K562 (cell line): ENCODE measurements around the gene DBH.

Experiments
- CTCF ChIP-seq, 3 experiments: IDR thresholded peaks in 2 of 3; conservative IDR thresholded peaks in 1 of 3; 2 replicates each; pipeline ENCODE4 v1.5.1; 2011 to 2012; ENCODE audit warnings: low read length in 3 of 3, mild to moderate bottlenecking in 3 of 3, control low read depth in 2 of 3, improper control_type of control experiment in 1 of 3, inconsistent platforms in 1 of 3, low read depth in 1 of 3, mixed read lengths in 1 of 3, moderate library complexity in 1 of 3; ENCODE audit not compliant: insufficient read depth in 2 of 3
- MXI1 ChIP-seq: IDR thresholded peaks from 2 replicates; pipeline ENCODE4 v1.6.1; 2011; ENCODE audit warnings: low read depth, mild to moderate bottlenecking, improper control_type of control experiment, low read length
- YY1 ChIP-seq, 3 experiments: IDR thresholded peaks; 2 replicates each; pipeline ENCODE4 v1.6.1; 2011; ENCODE audit warnings: low read length in 2 of 3, mild to moderate bottlenecking in 2 of 3, moderate library complexity in 2 of 3, borderline replicate concordance in 1 of 3, control low read depth in 1 of 3, low read depth in 1 of 3; ENCODE audit not compliant: insufficient read depth in 3 of 3, insufficient replicate concordance in 2 of 3, control insufficient read depth in 1 of 3, insufficient read length in 1 of 3; ENCODE audit errors: extremely low read depth in 1 of 3

DNA sequence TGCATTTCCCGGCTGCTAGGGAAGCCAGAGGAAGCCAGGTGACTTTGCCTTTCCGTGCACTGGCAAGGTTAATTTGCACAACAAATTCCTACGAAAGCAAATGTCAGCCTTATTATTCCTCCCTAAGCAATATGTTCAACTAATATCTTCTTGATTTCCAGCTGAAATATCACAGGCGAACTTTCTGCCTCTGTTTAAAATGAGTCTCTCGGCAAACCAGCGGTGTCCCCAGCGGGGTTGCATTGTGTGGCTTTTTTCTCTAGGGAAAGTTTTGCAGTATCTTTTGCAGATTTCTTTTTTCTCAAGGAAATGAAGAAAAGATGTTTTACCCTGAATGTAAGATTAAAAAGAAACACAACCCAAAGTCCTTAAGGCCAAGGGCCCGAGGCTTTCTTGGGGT, 1.9 kb downstream of the DBH start:
- TF ChIP-seq YY1 (IDR thresholded peaks at IDR 0.05; ENCODE audit: borderline replicate concordance in 1 of 3, control insufficient read depth in 1 of 3, extremely low read depth in 1 of 3, insufficient read depth in 3 of 3, insufficient read length in 1 of 3, insufficient replicate concordance in 2 of 3, low read depth in 1 of 3, low read length in 2 of 3): no peak
- TF ChIP-seq MXI1: no peak
- no peak for TF ChIP-seq CTCF (IDR thresholded peaks at IDR 0.05 in 2 of 3, conservative IDR thresholded peaks at IDR 0.05 in 1 of 3; ENCODE audit: insufficient read depth in 2 of 3, low read depth in 1 of 3, low read length in 3 of 3)
